DND-41 (cell line): ENCODE data around the gene HES4.

Experiments used
- ATAC-seq: fragments of 200-7000 bp; cut with Tn5 transposase; 3 replicates; pipeline ENCODE4 v1.9.1; 2021; ENCODE audit warnings: low read depth; ENCODE audit not compliant: insufficient read depth
- DNase-seq: peaks from one replicate; pipeline ENCODE4 v3.0.0-alpha.2; 2020
- H2AFZ ChIP-seq: 2 replicates; pipeline ENCODE4 v1.6.0; 2012; ENCODE audit warnings: low read depth, low read length
- H3K27ac ChIP-seq: 2 replicates; pipeline ENCODE4 v1.5.1; 2012; ENCODE audit warnings: low read length, inconsistent platforms
- H3K27me3 ChIP-seq: fragments of 200-600 bp; sonication (generic); 2 replicates; pipeline ENCODE4 v1.6.0; 2012; ENCODE audit warnings: low read length, mild to moderate bottlenecking, inconsistent platforms; ENCODE audit not compliant: insufficient read depth, poor library complexity
- H3K36me3 ChIP-seq: 2 replicates; pipeline ENCODE4 v1.5.1; 2012; ENCODE audit warnings: low read length, inconsistent platforms; ENCODE audit not compliant: insufficient read depth
- H3K4me1 ChIP-seq: 2 replicates; pipeline ENCODE4 v1.5.1; 2012; ENCODE audit warnings: mild to moderate bottlenecking, low read length; ENCODE audit not compliant: insufficient read depth
- H3K4me2 ChIP-seq: 2 replicates; pipeline ENCODE4 v1.6.0; 2012; ENCODE audit warnings: mild to moderate bottlenecking, moderate library complexity, low read length, inconsistent platforms; ENCODE audit not compliant: insufficient read depth
- H3K4me3 ChIP-seq, 2 experiments: fragments of 200-600 bp in 1 of 2; shearing (Covaris generic) in 1 of 2; 2 replicates each; pipeline ENCODE4 v1.5.1; 2012 to 2016; ENCODE audit warnings: inconsistent platforms in 2 of 2, low read length in 2 of 2, mild to moderate bottlenecking in 2 of 2, low read depth in 1 of 2, moderate library complexity in 1 of 2
- H3K79me2 ChIP-seq: 2 replicates; pipeline ENCODE4 v1.6.0; 2012; ENCODE audit warnings: low read length, inconsistent platforms; ENCODE audit not compliant: insufficient read depth
- H3K9ac ChIP-seq: 2 replicates; pipeline ENCODE4 v1.6.0; 2012; ENCODE audit warnings: low read depth, mild to moderate bottlenecking, inconsistent platforms, low read length, moderate library complexity
- H3K9me3 ChIP-seq: 2 replicates; pipeline ENCODE4 v1.5.1; 2012; ENCODE audit warnings: low read length, moderate library complexity, mild to moderate bottlenecking, inconsistent platforms; ENCODE audit not compliant: insufficient read depth, severe bottlenecking
- H4K20me1 ChIP-seq: 2 replicates; pipeline ENCODE4 v1.6.0; 2012; ENCODE audit warnings: low read length; ENCODE audit not compliant: insufficient read depth
- EZH2 ChIP-seq: IDR thresholded peaks from 3 replicates; pipeline ENCODE4 v1.6.1; 2012; ENCODE audit warnings: borderline replicate concordance, low read depth, mild to moderate bottlenecking, moderate library complexity, low read length, inconsistent platforms; ENCODE audit not compliant: severe bottlenecking
- TF ChIP-seq, protein P1 (sequence below): IDR thresholded peaks from 2 replicates; pipeline ENCODE4 v1.5.1; 2012; ENCODE audit warnings: borderline replicate concordance, low read length, moderate library complexity, mild to moderate bottlenecking; ENCODE audit not compliant: poor library complexity, severe bottlenecking; ENCODE audit errors: extremely low read depth

The HES4 gene

DNA sequence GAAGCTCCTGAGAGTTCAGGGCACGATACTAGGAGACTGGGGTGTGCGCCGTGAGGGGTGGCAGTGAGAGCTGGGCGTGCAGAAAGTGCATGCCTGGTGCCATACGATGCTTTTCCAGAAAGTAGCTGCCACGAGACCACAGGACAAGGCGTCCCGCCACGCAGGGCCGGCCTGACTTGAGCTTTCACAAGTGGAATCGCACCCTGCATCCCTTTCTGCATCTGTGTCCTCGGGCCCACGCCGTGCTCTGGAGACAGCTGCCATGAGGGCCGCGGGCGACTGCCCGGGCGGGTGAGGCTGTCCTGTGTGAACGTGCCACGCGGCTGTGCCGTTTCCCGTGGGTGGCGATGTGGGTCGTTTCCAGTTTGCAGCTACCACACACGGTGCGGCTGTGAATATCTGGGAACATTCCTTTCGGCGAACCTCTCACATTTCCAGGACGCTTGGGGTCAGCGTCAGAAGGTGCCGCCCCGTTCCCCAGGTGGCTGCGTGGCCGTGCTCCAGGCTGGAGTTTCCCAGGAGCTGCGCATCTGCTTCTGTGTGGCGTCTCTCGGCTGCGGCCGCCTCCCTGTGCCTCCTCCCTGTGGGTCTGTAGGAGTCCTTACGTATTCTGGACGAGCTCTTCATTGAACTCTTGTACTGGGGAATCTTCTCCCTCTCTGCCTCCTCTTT lies 17.0 kb downstream of the HES4 start:
- H3K27me3 ChIP-seq: no peaks in the 10 kb centered on the region
- no peak overlapping the region for H2AFZ ChIP-seq
- no peaks in the 10 kb centered on the region for H3K79me2 ChIP-seq
- H3K4me3 ChIP-seq: no peak overlapping the region
- no peak for TF ChIP-seq EZH2
- TF ChIP-seq, protein P1, sequence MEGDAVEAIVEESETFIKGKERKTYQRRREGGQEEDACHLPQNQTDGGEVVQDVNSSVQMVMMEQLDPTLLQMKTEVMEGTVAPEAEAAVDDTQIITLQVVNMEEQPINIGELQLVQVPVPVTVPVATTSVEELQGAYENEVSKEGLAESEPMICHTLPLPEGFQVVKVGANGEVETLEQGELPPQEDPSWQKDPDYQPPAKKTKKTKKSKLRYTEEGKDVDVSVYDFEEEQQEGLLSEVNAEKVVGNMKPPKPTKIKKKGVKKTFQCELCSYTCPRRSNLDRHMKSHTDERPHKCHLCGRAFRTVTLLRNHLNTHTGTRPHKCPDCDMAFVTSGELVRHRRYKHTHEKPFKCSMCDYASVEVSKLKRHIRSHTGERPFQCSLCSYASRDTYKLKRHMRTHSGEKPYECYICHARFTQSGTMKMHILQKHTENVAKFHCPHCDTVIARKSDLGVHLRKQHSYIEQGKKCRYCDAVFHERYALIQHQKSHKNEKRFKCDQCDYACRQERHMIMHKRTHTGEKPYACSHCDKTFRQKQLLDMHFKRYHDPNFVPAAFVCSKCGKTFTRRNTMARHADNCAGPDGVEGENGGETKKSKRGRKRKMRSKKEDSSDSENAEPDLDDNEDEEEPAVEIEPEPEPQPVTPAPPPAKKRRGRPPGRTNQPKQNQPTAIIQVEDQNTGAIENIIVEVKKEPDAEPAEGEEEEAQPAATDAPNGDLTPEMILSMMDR: no peak
- no peaks in the 10 kb centered on the region for H3K9me3 ChIP-seq
- H3K4me2 ChIP-seq: no peak overlapping the region
- peaks cover 12% of the 10 kb centered on the region for H4K20me1 ChIP-seq
- no peak for ATAC-seq
- DNase-seq: no peak
- no peak overlapping the region for H3K9ac ChIP-seq
- no peak overlapping the region for H3K27ac ChIP-seq
- no peaks in the 10 kb centered on the region for H3K36me3 ChIP-seq
- peaks cover 2% of the 10 kb centered on the region; the same call in 1 of the 2 replicates for H3K4me1 ChIP-seq

DNA sequence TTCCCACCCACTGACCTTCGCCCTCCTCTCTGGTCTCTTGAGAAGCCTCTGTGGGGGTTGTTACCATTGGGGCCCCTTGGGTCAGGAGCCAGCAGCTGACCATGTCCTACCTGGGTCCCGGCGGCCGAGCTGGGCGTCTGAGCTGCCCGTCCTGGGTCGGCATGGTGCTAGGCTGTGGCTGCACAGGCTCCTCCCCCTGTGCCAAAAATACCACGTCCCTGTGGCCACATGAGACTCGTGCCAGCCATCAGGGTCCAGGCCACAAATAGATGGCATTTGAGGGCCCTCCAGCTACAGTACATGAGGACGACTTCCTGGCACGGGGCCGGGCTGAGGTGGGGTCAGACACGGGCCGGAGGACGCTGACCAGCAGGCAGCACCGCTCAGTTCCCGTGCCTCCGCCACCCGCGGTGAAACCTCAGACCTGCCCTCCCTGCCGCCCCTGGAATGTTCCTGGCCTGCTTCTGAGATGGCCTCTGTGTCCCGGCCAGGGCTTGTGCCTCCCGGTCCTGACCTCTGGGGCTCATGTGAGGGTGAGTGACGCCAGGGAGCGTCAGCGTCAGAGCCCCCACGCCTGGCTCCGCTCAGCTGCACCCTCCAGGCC lies 17.8 kb downstream of the HES4 start, which contains the start of gene PERM1:
Gene PERM1 (minus strand): TSS at position 139 of the 604 bp plus-strand sequence. CDS start 1,064 bp downstream, outside the sequence.
- Histone ChIP-seq H3K9me3 (no peaks in the 10 kb centered on the region), H2AFZ (no peak within 1 kb of the TSS), H3K9ac (no peak within 1 kb of the TSS), H3K27ac (no peak within 1 kb of the TSS), H3K36me3 (no peaks in the 10 kb centered on the region), H3K79me2 (no peaks in the 10 kb centered on the region), H3K4me1 (peaks cover 2% of the 10 kb centered on the region; the same call in 1 of the 2 replicates), H3K4me2 (no peak within 1 kb of the TSS), H4K20me1 (peaks cover 12% of the 10 kb centered on the region), H3K27me3 (no peaks in the 10 kb centered on the region), H3K4me3 (no peak within 1 kb of the TSS)
- no peak for DNase-seq
- no peak for ATAC-seq
- TF ChIP-seq EZH2: no peak
- TF ChIP-seq, protein P1: no peak

DNA sequence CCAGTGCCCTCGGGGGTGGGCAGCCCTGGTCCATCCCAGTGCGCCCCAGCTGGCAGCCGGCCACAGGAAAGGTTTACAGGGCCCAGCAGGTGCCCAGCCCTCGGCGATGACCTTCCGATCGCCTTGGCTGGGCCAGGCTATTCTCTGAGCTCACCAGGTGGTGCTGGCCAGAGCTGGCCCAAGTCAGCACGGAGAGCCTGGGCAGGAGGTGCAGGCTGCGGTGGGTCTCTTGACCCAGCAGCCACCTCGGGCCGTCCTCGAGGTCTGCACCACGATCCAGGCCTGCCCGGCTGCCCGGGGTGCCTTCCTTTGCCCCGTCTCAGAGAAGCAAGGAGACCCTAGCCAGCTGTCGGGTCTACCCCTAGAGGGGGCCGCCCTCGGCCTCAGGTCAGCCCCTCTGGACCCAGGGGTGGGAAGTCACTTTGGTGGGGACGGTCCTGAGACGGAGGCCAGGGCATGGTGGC lies 18.4 kb downstream of the HES4 start:
- Histone ChIP-seq H3K27me3 (no peaks in the 10 kb centered on the region), H3K4me3 (no peak overlapping the region), H2AFZ (no peak overlapping the region), H3K4me1 (peaks cover 2% of the 10 kb centered on the region), H3K9ac (no peak overlapping the region), H3K79me2 (no peaks in the 10 kb centered on the region), H3K36me3 (no peaks in the 10 kb centered on the region), H3K27ac (no peak overlapping the region), H4K20me1 (peaks cover 12% of the 10 kb centered on the region), H3K4me2 (no peak overlapping the region), H3K9me3 (no peaks in the 10 kb centered on the region)
- TF ChIP-seq, protein P1: no peak
- no peak for TF ChIP-seq EZH2
- DNase-seq: no peak
- ATAC-seq: no peak
